ENCODE measurements around the gene GNG7.
A peak's percentile ranks its signal among the peaks of the same experiment; 100 is the strongest.
"Not testable (repeated sequence)": the region's sequence is repeated elsewhere in the genome, so short reads cannot be mapped to it uniquely, and the experiment has no call there.

The GNG7 gene

DNA sequence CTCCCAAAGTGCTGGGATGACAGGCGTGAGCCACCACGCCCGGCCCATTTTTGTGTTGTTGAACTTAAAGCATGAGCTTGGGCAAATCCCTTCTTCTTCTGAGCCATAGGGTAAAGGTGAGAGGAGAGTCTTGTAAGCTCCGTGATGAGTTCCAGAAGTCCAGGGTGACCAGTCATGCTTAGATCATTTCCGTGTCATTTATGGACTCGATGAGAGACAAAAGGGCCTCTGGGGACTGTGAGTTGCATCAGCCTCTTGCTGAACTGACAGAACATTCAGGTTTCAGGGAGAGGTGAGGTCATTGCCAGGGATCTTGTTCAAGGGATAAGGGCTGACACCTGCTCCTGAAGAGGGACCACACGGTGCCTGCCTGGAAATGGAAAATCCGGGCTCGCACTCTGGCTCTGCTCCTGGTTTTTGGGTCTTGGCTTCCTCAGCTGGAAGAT, 173.0 kb downstream of the GNG7 start:
- no peak for DNase-seq

DNA sequence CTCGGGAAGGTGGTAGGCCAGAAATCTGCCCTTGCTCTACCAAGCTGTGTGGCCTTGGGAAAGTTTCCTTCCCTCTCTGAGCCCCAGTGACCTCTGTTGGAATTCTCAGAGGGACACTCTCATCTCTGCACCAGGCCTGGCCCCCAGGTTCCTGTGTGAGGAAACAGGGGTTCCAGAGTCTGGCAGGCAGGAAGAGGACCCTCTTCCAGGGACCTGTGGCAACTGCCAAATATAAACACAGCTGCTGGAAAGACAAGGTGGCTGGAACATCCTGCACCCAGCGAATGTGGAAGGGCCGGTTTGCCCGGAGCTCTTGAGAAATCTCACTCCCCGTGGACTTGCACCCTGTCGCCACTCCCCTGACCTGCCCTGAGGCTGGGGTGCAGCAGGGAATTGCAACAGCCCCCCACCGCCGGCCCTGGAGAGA, 173.8 kb downstream of the GNG7 start:
- DNase-seq: no peak

DNA sequence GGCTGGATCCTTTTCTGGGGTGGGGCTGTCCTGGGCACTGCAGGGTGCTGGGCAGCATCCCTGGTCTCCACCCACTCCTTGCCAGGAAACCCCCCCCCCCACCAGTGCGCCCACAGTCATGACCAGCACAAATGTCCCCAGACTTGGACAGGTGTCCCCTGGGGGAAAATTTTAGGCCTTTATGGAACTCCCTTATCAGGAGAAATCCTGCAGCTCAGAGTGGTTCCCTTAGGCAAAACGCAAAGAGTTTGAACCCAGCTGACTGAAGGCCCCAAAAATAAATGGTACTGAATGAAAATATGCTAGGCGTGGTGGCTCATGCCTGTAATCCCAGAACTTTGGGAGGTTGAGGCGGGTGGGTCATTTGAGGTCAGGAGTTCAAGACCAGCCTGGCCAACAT, 174.8 kb downstream of the GNG7 start:
- DNase-seq: no peak

DNA sequence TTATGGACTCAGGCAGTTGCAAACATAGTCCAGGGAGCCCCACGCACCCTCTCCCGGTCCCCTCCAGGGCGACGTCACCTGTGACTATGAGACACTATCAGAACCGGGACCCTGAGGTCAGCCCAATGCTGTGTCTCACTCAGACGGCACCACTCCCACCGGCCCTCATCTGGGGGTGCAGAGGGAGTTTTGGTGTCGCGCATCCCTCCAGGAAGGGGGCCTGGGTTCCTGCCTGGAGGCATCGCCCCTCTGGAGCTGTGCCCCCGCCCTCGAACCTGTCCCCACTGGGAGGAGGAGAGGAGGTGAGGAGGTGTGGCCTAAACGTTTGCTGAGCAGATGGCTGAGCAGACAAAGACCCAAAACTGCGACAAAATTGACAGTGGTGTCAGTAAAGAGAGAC, 175.3 kb downstream of the GNG7 start:
- no peak for DNase-seq

DNA sequence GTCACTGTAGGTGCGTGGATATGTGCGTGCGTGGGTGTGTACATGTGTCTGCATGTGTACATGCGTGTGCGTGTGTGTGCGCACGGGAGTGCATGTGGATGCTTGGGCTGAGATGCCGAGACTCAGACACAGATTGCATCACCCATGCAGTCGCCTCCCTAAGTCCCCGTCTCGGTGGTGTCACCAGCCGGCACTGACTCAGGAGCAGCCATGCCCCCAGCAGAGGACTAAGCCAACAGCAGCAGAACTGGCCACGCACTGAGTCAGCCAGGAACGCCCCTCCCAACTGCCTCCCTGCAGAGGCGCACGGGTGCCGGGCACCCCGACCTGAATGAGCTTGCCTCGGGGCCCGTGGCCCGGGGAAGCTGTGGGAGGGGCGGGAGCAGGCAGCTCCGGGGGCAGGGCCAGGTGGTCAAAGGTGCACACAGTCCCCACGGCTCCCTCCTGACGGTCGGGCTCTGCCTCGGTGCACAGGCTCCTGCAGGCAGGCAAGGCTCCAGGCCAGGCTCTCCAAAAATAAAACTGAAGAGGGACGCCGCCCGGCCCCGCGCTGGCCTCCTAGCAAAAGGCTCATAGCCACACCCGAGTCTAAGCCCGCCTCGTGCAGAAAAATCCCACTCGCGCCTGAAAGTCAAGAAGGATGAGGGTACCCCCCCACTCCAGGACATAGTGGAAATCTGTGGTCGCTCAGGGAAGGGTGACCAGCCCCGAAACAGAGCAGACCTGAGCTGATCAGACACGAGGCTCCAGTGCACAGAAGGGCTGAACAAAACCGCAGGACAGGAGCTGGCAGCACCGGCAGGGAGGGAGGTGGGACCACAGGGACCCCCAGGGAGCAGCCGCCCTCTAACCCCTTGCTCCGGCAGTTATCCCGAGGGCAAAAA, 177.4 kb downstream of the GNG7 start:
- DNase-seq: no peak

DNA sequence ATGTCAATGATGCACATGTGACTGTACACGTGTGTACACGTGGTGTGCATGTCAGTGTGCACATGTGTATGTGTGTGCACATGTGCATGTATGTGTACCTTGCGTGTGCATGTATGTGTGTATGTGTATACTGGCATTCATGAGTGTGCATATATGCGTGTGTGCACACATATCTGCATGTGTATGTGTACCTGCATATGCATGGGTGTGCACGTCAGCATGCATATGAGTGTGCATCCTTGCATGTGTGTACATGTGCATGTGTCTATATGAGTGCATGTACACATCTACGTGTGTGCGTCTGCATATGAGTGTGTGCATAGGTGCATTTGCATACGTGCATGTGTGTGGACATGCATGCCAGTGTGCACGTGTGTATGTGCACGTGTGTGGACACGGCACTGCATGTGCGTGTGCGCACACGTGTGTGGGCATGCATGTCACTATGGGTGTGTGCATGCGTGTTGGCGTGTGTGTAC, 178.1 kb downstream of the GNG7 start:
- no peak for DNase-seq

DNA sequence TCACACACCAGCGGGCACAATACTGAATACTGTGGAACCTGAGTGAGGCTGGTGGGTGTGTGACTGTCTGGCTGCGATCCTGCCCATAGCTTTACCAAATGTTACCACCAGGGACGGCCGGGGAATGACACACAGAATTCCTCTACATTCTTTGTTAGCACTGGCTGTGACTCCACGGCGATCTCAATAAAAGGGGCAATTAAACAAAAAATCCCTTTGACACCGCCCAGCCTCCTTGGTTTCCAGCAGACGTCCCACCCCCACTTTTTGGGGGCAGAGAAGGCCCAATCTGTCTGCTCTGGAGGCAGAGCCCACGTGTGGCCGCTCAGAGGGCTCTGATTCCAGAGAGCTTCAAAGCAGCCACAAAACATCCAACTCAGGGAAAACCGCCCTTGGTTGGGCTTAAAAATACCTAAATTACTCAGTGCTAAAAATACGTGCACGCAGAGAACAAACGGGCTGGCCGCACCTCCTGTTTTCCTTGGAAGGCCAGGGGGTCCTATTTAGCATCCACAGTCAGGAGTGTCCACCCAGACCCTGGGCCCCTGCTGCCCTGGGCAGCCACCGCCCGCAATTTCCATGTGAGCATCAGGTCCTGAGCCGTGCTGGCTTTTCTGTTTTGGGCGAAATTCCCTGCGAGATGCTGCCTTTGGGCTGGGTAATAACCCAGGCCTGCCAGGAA, 178.7 kb downstream of the GNG7 start:
- DNase-seq: no peak

DNA sequence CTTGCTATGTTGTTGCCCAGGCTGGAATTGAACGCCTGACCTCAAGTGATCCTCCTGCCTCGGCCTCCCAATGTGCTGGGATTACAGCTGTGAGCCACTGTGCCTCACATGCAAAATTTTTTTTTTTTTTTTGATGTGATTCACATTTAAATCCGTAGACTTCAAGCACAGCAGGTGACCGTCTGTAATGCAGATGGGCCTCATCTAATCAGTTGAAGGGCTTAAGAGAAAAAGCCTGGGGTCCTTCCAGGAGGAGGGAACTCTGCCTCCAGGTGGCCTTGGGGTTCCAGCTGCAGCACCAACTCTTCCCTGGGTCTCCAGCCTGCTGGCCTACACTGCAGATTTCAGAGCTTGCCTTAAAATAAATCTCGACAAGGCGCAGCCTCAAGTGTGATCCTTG, 183.0 kb downstream of the GNG7 start:
- DNase-seq: no peak

DNA sequence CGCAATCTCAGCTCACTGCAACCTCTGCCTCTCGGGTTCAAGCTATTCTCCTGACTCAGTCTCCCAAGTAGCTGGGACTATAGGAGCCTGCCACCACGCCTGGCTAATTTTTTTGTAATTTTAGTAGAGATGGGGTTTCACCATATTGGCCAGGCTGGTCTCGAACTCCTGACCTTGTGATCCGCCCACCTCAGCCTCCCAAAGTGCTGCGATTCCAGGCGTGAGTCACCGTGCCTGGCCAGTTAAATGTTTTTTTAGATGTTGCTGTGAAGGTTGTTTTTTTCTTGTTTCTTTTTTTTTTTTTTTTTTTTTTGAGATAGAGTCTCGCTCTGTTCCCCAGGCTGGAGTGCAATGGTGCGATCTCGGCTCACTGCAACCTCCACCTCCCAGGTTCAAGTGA, 183.6 kb downstream of the GNG7 start:
- not testable (repeated sequence) for DNase-seq

DNA sequence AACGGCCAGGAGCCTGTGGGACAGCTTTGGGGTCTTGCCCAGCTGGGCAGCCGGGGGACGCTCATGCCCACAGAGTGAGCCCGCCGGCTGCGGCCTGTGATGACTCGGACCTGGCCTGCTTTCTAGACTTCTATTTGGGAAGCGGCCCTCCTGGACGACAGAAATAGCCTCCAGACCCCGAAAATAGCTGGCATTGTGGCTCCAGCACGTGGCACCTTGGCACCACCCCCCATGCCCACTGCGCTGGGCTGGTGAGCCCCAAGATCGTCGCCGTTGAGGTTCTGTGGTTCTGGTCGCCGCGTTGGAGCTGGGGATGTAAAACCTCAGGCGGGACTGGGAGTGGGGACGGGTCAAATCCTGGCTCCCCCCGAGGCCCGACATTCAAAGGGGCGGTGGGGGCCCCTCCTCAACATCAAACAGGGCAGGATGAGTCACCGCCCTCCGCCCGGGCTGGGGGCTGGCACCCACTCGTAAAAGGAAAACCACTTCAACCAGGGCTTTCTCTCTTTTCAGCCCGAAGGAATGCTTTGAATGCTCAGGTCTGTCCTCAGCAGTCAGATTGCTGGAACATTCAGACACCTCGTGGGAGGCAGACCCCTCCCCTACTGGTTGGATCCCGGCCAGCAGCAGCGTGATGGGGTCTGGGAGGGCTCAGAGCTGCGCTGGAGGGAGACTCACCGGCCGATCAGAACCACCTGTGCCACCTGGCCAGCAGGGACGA, 184.5 kb downstream of the GNG7 start:
- peak; percentile 32 for DNase-seq

DNA sequence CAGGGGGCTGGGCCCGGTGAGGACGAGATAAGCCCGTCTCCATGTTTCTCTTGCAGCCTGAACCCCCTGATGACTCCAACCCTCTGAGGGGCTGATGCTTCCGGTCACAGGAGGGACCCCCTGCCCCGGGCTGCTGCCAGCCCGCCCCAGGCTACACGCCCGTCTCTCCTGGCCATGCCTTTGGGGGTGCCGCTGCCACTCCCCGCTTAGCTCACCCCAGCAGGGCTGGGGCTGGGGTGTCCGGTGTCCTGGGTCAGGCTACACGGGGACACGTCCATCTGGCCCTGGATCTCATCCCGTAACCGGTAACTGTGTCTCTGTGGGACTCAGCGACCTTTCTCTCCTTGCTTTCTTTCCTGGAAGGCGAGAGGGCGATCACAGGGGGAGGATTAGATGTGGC, 185.8 kb downstream of the GNG7 start:
- DNase-seq: no peak

DNA sequence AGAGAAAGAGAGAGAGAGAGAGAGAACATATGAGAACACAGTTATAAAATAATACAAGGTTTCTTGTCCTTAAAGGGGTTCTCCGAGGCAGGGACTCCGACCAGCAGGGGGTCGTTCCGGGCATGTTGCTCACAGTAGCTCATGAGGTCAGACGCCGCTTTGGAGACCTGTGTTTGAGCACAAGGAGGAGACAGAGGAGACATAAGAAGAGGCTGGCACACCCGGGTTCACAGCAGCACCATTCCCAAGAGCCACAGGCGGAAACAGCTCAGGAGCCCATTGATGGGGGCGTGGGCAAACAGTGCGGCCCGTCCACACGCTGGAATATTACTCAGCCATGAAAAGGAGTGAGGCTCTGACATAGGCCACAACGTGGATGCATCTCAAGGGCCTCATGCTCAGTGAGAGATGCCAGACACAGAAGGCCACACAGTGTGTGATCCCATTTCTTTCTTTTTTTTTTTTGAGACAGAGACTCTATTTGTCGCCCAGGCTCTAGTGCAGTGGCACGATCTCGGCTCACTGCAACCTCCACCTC, 187.4 kb downstream of the GNG7 start:
- no peak for DNase-seq

DNA sequence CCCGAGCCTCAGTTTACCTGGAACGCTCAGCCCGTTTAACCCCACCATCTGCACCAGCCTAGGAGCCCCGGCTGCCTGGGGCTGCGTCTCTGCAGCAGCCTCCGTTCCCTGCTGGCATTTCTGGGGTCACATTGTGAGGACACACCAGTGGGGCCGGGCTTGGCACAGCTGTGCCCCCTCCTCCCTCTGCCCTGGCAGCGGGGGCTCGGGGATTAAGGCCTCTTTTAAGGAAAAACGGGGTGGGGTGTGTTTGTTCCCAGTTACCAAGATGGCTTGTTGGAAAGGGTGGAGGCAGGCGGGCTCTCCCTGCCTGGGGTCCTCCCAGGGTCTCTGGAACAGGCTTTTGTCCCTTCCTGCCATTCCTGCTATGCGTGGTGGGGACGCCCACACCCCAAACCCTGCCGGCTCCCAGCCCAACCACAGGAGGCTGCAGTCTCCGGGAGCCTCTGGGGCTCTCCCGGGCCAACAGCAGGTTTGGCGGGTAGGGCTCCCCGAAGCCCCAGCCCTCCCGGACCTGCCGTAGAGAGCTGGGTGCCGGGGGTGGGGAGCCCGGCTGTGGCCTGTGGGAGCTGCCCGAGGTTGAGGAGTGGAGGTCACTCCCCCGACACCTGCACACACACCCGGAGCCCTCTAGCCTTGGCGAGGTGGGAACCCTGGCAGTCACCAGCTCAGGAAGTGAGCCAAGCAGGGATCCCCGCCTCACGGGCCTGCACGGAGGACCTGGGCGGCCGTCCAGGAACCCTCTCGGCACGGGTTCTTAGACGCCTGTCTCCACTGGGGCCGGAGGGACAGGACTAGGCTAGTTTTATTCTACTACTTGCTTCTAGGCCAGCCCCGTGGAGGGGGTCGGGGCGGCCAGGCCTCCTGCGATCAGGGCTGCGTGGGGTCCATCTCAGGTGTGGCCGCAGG, 189.7 kb downstream of the GNG7 start:
- no peak for DNase-seq

DNA sequence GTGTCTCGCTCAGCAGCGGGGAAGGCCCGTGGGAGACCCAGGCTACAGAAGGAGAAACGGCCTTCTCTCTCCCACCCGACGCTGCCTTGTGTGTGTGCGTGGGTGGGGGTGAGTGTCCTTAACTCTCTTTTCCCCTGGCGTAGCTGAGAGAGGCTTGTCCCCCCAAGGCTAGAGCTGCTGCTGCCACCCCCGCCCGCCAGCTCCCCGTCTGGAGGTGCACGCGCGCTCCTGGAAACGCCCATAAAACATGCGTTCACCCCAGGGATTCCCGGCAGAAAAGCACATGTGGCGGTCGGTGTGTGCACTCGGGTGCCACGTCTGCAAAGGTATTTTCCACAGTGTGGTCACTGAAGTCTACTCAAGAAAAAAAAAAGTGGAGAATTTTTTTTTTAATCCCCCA, 190.5 kb downstream of the GNG7 start:
- DNase-seq: no peak

DNA sequence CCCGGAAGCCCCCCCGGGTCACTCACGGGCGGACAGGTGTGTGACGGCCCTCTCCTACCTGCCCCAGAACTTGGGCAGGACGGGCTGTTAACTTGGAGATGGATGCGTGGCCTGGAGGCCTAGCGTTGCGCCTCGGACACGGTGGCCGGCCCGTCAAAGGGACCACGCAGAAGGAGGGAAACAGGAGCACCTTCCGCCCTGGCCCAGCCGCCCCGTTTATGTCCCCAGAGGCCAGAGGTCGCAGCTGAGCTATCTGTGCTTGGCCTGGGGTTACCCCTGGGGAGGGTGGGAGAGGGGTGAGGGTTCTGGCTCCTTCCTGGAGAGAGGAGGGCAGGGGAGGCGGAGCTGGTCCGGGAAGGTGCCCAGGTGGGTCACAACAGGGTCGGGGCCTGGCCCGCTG, 190.9 kb downstream of the GNG7 start:
- DNase-seq: no peak

DNA sequence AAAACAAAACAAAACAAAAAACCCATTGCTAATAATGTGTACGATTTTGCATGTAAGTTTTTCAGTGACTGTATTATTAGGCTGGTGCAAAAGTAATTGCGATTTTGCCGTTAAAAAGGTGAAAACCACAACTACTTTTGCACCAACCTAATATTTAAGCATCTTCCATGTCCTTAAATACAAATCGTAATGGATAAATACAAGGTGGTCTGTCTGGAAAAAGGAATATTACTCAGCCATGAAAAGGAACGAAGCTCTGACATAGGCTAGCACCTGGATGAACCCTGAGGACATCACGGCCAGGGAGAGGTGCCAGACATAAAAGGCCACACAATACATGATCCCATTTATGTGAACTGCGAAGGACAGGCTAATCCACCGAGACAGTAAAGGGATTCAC, 193.4 kb downstream of the GNG7 start:
- no peak for DNase-seq

DNA sequence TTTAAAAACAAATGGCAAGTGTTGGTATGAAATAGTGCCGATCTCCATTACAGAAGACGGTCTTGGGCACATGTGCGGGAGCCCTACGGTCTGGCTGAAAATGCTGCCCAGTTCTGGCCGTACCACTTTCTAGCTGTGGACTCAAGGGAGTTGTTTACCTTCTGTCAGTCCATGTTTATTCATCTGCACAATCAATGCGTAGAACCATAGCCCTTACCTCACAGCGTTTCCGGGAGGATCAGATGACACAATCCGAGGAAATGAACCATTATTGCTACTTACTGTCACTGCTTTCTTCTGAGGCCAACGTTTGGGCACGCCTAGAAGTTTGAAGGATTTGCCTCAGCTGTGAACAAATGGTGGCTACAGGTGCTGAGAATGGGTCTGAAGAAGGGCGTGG, 195.4 kb downstream of the GNG7 start:
- peak; percentile 70 for DNase-seq

DNA sequence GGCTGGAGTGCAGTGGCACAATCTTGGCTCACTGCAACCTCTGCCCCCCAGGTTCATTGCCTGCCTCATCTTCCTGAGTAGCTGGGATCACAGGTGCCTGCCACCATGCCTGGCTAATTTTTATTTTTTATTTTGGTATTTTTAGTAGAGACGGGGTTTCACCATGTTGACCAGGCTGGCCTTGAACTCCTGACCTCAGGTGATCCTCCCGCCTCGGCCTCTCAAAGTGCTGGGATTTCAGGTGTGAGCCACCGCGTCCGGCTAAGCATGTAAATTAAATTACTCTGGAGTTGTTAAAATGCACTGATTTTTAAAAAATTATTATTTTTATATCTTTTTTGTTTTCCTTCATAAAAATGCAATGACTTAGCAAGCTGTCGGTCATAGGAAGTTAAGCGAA, 195.8 kb downstream of the GNG7 start:
- DNase-seq: not testable (repeated sequence)

DNA sequence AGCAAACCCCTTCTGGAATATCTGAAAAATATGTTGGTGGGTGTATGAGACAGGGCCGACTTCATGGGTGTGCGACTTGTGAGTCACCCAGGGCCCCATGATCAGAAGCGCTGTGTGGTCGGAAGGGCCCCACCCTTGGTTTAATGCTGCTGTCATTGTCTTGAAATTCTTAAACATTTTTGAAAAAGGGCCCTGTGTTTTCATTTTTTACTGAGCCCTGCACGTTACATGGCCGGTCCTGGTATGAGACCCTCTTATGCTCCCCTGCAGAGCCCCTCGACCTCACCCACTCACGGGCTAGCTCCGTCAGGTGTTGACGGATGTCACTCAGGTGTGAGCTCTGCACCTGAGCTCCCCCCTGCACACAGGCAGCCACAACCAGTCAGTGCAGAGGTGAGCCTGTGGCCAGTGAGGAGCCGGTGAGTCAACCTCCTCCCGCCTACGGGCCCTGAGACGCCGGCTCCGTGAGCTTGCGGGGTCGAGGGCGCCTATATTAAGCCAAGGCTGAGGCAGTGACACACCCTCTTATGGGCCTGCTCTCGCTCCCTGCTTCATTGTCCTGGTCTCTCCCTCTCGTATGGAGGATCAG, 198.9 kb downstream of the GNG7 start:
- DNase-seq: no peak

DNA sequence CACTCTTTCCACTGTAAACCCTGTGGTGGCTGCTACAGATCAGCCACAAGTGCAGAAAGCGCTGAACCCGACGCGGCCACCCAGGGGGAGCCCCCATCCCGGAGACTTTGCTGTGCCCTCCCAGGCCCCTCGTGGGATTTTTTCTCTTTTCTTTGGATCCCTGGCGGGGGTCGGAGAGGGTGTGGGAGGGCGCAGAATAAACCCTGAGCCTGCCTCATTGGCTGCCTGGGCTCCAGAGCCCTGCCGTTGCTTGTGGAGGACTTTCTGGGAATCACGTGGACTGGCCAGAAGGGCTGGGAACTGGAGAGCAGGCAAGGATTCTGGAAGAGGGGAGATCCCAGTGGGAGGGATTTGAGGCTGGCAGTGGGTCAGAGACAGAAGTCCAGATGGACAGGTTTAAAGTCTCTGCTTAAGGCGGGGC, 201.6 kb downstream of the GNG7 start:
- DNase-seq: no peak

DNA sequence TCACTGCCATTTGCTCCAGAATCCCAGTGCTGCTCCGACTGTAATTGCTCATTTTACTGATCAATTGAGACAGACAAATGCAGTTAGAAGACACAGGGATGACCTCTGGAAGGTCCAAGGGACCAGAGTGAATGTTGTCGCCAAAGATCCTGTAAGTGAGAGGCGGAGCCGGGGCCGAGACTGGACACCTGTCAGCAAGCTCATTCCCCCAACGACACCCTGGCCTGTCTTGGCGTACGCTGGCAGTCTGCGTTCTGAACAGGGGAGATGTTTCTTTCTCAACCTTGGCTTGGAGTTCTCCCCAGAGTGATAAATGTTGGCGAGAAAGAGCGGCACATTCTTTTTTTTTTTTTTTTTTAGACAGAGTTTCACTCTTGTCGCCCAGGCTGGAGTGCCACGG, 202.3 kb downstream of the GNG7 start:
- DNase-seq: no peak

DNA sequence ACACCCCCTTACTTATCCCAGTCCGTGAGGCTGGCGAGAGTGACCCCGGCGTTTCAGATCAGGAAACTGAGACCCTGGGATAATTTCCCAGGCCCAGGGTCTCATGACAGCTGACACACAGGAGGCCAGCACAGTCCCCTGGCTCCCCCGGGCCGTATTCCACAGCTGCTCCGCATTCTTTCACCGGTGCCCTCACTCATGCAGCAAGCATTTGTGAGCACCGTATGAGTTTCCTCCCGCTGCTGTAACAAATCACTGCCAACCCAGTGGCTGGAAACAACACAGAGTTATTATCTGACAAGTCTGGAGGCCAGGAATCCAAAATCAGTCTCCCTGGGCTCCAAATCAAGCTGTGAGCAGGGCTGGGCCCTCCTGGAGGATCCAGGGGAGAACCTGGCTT, 205.3 kb downstream of the GNG7 start:
- DNase-seq: no peak

All from NCI-H146 (cell line).